GM21619 (cell line): ENCODE results near the gene SUMF1.

Experiments used
- ATAC-seq: cut with Tn5 transposase; IDR thresholded peaks from one replicate; pipeline ENCODE4 v1.9.1; 2021; ENCODE audit not compliant: unreplicated experiment

The SUMF1 gene

GRCh38 chr3:4394048-4394447 lies 73.0 kb downstream of the SUMF1 start:
- ATAC-seq: no peak

GRCh38 chr3:4392992-4393391 lies 74.1 kb downstream of the SUMF1 start:
- ATAC-seq: no peak

DNA sequence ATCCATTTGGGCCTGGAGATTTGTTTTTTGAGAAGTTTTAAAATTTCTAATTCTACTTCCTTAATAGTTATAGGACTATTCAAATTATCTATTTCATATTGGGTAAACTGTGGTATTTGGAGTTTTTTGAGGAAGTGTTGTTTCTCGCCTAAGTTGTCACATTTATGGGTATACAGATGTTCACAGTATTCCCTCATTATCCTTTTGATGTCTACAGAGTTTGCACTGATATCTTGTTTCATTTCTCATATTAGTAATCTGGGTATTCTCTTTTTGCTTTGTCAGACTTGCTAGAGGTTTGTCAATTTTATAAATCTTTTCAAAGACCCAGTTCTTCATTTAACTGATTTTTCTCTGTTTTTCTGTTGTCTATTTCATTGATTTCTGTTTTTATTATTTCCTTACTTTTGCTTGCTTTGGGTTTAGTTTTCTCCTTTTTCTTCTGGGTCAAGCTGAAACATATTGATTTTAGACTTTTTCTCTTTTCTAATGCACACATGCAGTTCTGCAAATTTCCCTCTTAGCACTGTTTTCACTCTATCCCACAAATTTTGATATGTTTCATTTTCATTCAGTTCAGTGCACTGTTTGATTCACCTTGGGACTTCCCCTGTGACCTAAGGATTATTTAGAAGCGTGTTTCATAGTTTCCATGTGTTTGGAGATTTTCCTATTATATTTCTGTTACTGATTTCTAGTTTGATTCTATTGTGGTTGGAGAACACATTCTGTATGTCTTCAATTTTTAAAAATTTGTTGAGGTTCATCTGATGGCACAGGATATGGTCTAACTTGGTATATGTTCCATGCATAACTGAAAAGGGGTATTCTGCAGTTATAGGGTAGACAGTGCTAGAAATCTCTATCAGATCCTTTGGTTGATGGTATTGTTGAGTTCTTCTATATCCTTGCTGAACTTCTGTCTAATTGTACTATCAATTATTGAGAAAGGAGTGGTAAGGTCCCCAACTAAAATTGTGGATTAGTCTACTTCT lies 79.6 kb downstream of the SUMF1 start:
- peak; percentile 60 for ATAC-seq

DNA sequence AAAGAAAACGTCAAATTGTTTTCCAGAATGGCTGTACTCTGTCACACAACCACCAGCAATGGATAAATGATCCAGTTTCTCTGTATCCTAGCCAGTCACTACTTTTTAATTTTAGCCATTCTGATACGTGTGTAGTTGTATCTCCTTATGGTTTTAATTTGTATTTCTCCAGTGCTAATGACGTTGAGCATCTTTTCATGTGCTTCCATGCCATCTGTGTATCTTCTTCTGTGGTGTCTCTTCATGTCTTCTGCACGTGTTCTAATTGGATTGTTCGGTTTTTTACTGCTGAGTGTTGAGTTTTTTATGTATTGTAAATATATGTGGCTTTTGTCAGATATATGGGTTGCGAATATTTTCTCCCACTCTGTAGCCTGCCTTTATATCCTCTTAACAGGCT lies 81.9 kb downstream of the SUMF1 start:
- no peak for ATAC-seq

GRCh38 chr3:4380013-4380412 lies 87.1 kb downstream of the SUMF1 start:
- no peak for ATAC-seq

GRCh38 chr3:4376499-4376898 lies 90.6 kb downstream of the SUMF1 start:
- no peak for ATAC-seq

GRCh38 chr3:4375911-4376310 lies 91.2 kb downstream of the SUMF1 start:
- no peak for ATAC-seq

- ATAC-seq: no peak
These were observed 93.4 kb downstream of the SUMF1 start for GRCh38 chr3:4373669-4374068.

DNA sequence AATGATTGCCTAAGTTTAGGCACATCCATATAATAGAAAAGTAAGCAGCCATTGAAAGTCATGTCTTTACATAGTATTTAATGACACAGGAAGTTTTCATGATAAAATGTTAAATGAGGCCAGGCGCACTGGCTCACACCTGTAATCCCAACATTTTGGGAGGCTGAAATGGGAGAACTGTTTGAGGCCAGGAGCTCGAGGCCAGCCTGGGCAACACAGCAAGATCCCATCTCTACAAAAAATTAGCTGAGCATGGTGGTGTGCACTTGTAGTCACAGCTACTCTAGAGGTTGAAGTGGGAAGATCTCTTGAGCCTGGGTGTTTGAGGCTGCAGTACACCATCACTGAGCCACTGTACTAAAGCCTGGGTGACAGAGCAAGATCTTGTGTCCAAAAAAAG lies 104.5 kb downstream of the SUMF1 start:
- no peak for ATAC-seq

- ATAC-seq: no peak
These were observed 106.3 kb downstream of the SUMF1 start for GRCh38 chr3:4360817-4361216.

DNA sequence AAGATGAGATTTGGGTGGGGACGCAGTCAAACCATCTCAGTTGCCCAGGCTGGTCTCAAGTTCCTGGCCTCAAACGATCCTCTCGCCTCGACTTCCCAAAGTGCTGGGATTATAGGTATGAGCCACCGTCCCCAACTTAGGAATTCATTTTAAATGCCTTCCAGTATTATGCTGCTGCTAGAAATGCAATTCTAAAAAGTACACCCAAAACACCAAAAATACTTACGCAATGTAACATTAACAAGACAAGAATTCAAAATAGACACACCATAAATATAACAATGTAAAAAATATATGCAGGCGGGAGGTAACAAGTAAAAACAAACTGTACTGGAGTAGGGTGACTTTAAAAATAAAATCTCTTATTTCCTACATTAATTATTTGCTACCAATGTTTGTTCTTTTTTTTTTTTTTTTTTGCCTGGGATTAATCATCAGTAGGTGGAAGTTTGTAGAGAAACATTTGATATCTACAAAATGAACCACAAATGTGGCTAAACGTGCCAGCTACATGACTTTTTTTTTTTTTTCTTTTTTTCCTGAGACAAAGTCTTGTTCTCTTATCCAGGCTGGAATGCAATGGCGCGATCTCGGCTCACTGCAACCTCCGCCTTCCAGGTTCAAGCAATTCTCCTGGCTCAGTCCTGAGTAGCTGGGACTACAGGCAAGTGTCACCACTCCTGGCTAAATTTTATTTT lies 107.1 kb downstream of the SUMF1 start:
- no peak for ATAC-seq

- no peak for ATAC-seq
These were observed 108.8 kb downstream of the SUMF1 start for GRCh38 chr3:4358273-4358672.

GRCh38 chr3:4356546-4357410 lies 110.3 kb downstream of the SUMF1 start:
- no peak for ATAC-seq

DNA sequence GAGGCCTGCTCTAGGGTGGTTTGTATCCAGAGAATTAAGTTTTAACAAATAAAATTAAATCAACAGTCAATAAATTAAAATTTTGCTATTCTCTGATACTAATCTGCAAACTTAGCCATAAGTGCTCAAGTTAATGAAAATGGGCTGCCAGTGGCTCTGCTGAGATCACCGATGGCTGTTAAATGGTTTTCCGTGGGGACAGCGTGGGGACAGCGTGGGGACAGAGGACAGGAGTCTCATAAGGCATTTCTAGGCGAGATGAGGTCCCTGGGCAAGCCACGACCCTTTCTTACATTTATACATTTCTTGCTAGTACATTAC lies 110.9 kb downstream of the SUMF1 start:
- no peak for ATAC-seq

GRCh38 chr3:4355401-4356219 lies 111.5 kb downstream of the SUMF1 start:
- no peak for ATAC-seq

DNA sequence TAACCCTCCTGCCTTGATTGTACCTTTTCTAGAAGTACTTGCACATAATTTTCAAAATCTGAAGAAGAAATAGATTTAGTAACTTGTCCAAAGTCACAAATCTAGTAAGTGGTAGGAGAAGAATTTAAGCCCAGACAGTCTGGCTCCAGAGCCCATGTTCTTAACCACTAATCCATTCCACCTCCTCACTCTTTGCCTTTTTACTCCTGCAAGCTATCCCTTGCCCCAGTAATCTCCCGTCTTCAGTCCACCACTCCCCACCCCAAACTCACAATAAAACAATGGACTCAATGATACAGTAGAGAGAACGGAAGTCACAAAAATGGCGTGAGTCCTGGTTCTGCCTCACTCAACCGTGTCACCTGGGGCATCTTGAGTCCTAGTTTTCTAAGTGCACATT lies 115.2 kb downstream of the SUMF1 start:
- no peak for ATAC-seq

- ATAC-seq: no peak
These were observed 115.8 kb downstream of the SUMF1 start for GRCh38 chr3:4351164-4351855.

GRCh38 chr3:4350789-4351163 lies 116.3 kb downstream of the SUMF1 start:
- peak; percentile 88 for ATAC-seq

- ATAC-seq: no peak
These were observed 123.8 kb downstream of the SUMF1 start for GRCh38 chr3:4343258-4343657.

DNA sequence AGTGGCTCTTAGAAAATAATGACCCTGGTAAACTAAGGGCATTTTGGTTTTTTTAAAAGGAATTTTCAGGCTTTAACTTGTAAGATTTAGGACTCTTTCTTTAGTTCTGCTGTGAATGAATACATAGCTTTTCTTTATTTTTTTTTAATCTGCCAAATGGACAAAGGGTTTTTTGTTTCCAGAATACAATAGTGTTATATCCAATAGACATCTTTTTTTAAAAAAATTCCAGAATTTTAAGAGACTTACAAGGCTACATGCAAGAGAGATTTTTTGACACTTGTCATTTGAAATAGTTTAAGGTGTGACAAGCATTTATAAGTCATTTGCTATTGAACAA lies 125.8 kb downstream of the SUMF1 start:
- no peak for ATAC-seq
